HG02885 (cell line): Measurements from ENCODE around the gene SDHAF3.

ENCODE experiments used
- ATAC-seq: cut with Tn5 transposase; IDR thresholded peaks from one replicate; pipeline ENCODE4 v1.9.1; 2021; ENCODE audit warnings: mild to moderate bottlenecking; ENCODE audit not compliant: unreplicated experiment, poor library complexity

The SDHAF3 gene

DNA sequence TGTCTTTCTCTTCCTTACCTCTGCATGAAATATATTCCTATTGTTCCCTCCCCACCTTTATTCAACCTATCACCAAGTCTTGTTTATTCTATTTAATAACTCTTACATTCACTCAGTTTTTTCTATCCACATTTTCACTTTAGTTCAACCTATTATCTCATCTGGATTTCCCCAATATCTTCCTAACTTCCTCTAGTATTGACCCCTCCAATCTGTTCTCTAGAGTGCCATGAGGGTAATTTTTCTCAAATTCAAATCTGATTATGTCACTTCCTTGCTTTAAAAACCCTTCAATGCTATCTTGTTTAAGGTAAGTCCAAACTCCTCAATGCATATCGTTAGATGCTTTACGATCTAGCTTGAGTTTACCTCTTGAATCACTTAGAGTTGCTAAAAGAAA, 86.5 kb downstream of the SDHAF3 start:
- no peak for ATAC-seq

- ATAC-seq, result no peak
Observed at GRCh38 chr7:97204821-97205220, 87.3 kb downstream of the SDHAF3 start.

GRCh38 chr7:97215556-97215955, 98.1 kb downstream of the SDHAF3 start:
- ATAC-seq, result no peak

- ATAC-seq, result no peak
Observed at GRCh38 chr7:97218767-97219166, 101.3 kb downstream of the SDHAF3 start.

DNA sequence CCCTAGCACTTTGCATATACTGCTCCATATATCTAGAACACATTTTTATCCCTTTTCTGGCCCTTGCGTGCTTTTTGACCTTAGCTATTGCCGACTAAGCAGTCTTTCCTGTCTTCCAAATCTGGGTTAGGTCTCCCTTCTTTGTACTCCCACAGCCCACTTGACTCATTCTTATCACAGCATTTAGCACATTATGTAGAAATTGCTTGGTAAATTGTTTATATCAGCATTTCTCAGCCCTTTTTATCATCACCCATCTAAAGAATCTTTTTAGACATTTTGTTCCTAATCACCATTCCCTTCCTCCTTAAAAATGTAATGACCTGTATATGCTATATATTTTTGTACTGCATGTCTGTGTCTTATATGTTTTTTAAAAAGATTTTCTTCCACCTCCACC, 101.7 kb downstream of the SDHAF3 start:
- no peak for ATAC-seq

GRCh38 chr7:97224316-97224715, 106.8 kb downstream of the SDHAF3 start:
- ATAC-seq, result no peak

GRCh38 chr7:97226541-97226940, 109.0 kb downstream of the SDHAF3 start:
- ATAC-seq, result peak; percentile 84
